Posterior vena cava (tissue), 2 donors: Measurements from ENCODE around the gene PSMD10. TPM values are rescaled to one million over a fixed set of nuclear protein-coding genes. Genes with fewer than 3 reads are reported as not detected.

Experiments
- DNase-seq: peaks from one replicate; pipeline ENCODE4 v3.0.0-alpha.2; 2020; ENCODE audit warnings: low spot score
- intact Hi-C, 2 donors: fragments of 100-400 bp; cut with DNase I; formaldehyde crosslinking; loops; one replicate each; pipeline versions ENCODE4 v1.14.1 to v1.14.2; 2022 to 2023
- total RNA-seq, 2 donors: library from RNA; stranded (reverse); fragmentation: NEBNext Ultra II Directional; extraction: Animal tissue kit (Norgen Biotek cat#: 25700); gene quantifications; one replicate each; pipeline ENCODE4 v1.2.1, GENCODE V29; 2021
- donor health status: DM: yes; HTN: yes; CAD: no.
- donor health status: DM: yes; HTN: yes; CAD: no.

The PSMD10 gene
- total RNA-seq, 2 donors from 2014 or later, result 28.4 to 31.7 TPM

DNA sequence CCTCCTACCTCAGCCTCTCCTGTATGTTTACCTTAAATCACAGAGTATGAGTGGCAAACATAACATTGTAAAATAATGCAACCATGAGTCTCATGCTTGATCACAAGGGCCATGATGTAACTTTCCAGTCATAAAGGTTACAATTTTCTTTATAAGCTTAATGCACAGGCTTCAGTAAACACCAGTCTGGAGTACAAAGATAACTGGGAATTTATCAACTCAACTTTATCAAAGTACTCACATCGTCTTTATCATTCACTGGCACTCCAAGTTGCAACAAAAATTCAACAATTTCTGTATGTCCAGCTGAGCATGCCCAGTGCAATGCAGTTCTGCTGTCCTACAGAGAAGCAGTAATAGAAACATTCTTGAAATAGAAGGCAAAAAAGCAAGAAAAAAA, 2.8 kb downstream of the PSMD10 start:
- no peak for DNase-seq
- intact Hi-C loops, result no loop called here

DNA sequence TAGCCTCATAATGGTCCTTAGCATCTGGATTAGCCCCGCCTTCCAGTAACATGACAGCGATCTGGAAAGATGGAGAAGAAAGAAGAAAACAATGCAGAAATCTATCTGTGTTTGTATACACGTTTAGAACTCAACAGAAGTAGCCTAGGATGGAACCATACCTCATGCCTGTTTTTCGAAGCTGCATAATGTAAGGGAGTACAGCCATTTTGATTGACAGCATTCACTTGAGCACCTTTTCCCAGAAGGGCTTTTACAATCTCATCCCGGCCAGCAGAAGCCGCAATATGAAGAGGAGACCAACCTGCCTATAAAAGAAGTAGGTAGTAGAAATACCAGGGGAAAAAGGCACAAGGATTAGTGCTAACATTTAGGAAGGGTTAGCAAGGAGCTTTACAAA, 3.5 kb downstream of the PSMD10 start:
- no peak for DNase-seq
- intact Hi-C loops, result no loop called here

DNA sequence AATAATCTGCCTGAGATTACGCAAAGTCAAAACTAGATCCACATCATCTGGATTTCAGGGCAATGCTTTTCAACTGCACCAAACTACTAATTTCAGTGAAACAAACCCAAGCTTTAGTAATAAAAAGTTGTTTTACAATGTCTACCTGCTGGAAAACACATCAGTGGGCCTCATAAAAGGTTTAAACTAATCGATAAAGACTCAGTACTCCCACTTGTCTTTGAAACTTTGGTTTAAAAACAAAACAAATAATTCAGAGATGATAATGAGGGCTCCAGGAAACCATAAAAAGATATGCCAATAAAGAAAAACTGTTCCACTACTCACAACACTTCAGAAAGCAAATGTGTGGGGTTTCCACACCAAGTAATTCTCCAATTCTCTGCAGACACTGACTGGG, 10.2 kb downstream of the PSMD10 start:
- intact Hi-C loops, result no loop called here
- no peak for DNase-seq

DNA sequence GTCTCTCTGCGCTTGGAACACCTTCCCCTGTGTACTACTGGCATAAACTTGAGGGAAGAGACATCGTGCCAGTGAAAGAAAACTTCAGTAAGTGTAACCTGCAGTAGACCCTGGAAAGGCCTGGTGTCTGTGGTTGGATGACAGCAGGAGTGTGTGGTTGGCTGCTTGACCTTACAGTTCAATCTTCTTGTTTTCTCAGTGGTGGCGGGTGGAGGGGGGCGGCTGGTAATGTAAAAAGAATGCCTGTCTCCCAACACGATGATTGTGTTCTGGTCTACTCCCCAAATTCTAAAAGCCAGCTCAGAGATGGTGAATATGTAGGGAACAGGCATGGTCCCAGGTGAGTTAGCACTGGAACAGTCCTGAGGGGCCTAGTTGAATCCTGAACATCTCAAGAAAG, 18.6 kb downstream of the PSMD10 start:
- DNase-seq, result no peak
- intact Hi-C loops, result no loop called here

DNA sequence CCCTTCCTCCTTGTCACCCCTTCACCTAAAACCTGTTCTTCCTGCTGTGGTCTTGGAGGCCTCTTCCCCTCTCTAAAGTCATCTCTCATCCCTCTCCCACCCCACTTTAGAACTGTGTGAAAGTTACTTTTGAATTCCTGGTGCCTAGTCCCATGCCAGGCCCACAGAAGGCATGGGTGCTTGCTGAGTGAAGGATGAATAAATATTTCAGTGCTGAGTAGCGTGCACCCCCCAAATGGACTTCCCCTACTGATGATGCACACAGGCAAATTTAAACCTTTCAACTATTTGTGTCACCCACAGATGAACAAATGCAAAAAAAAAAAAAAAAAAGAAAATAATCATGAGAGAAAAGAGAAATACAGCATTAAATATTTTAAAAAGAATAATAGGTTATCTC, 19.8 kb downstream of the PSMD10 start:
- no peak for DNase-seq
- intact Hi-C loops, result no loop called here

DNA sequence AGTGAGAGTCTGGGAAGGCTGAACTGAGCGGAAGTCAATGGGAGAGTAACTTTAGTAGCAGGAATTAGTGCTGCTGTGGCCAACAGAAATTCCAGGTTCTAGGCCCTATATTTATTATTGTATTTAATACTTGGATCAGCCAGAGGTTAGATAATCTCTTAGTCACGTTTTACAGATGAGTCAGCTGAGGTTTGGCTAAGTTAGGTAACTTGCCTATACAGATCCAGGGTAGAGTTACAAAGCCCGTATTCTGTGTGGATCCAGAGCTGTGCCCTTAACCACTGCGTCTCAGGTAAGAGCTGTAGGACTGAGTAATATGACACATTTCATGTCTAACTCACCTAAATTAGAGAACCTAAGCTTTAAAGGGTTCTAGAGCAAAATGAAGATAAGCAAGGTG, 20.5 kb downstream of the PSMD10 start:
- no peak for DNase-seq
- intact Hi-C loops, result no loop called here

DNA sequence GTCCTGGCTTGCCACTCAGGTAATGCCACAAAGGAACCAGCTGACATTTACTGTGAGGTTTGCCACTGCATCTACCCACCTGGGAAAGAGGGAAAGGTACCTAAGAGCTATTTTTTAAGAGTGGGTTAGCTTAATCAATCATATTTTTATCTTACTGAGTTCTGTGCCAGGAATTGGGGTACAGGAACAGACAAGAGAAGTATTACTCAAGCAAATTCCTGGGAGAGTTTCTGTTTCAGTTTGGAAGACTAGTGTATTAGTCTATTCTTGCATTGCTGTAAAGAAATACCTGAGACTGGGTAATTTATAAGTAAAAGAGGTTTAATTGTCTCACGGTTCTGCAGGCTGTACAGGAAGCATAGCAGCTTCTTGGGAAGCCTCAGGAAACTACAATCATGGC, 23.2 kb downstream of the PSMD10 start:
- DNase-seq, result no peak
- intact Hi-C loops, result no loop called here

DNA sequence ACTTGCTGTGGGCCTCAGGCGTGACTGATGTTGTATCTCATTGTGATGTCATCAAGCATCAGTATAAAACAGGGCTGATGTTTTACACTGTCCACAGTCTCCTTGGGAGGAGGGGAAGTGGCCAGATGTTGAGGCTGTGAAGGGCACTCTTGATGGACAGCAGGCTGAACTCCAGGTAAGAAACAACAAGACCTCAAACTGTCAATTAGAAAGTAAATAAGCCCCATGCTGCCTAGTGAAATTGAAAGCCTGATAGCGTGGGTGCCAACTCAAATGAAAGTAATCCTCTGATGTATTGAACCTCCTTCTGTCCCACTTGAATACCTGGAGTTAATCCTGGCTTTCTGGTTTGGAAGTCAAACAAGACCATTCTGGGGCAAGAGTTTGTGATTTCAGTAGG, 26.7 kb downstream of the PSMD10 start:
- intact Hi-C loops, result no loop called here
- no peak for DNase-seq

DNA sequence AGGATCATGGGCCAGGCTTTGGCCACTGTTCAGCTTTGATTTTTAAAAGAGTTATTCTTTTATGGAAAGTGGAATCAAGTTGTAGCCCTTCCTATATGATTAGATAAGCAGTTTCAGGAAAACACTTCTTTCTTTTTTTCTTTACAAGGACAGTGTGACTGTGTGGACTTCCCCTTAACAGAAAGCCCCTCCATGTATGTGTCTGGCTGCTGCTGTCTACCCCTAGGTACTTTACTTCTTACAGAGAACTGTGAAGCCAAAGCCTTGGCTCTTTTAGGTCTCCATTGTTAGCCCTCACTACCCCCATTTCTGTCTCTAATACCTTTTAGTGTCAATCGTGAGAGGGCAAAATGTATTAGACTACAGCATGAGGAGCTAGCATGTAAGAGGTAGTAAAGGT, 27.3 kb downstream of the PSMD10 start:
- intact Hi-C loops, result no loop called here
- no peak for DNase-seq

DNA sequence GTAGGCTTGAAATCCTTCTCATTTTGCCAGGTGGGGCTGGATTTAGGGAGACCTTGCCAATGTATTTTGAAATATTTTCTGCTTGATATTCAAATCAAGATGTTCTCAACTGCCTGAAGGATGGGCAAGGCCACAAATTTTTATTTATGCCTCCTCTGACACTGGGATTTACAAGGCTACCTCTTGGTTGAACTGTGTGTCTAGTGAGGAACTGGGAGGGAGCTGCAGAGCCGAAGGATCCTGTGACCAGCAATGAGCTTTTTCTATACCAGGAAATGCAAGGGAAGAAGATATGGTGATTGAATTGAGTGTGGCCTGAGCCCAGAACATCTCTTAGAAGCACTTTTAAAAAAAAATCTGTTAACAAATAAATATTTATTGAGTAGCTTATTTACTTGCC, 31.5 kb downstream of the PSMD10 start:
- no peak for DNase-seq
- intact Hi-C loops, result no loop called here

DNA sequence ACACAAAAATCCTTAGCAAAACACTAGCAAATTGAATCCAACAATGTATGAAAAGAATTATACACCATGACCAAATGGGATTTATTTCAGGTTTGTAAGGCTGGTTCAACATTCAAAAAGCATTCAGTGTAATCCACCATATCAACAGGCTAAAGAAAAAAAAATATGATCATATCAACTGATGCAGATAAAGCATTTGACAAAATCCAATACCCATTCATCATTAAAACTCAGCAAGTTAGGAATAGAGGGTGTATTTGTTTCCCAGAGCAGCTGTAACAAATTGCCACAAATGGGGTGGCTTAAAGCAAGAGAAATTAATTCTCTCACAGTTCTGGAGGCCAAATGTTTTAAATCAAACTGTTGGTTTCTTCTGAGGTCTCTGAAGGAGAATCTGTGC, 35.8 kb downstream of the PSMD10 start:
- intact Hi-C loops, result no loop called here
- no peak for DNase-seq

DNA sequence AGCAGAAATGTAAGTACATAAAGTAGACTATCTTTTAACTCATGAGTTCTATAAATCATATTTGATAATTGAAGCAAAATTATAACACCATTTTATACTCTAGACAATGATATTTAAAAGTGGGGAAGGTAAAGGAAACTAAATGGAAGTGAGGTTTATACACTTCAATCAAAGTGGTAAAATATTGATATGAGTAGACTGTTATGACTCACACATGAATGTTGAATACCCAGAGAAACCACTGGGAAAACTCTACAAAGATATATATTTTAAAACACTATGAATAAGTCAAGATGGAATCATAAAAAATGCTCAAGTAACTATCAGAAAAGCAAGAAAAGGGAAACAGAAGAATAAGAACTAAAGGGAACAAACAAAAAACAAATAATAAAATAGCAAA, 38.1 kb downstream of the PSMD10 start:
- intact Hi-C loops, result no loop called here

DNA sequence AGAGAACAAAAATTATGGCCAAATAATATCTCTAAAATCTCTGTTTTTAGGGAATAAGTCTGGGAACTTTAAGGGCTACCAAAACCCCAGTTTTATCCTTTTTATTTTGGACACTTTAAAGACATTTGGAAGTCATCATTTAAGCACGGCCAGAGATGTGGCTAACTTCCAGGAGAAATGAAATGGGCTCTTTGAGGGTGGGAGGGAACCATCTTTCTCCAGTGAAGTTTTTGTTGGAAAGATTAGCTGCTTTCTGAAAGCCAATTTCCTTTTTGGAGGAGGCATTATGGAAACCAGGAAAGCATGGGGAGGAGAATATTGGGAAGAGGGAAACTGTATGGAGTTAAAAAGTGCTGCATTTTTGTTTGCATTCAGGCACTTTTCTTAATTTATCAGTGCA, 41.7 kb downstream of the PSMD10 start:
- no peak for DNase-seq
- intact Hi-C loops, result no loop called here

More for the DNA sequence above, 38.1 kb downstream of the PSMD10 start:
- no peak for DNase-seq

DNA sequence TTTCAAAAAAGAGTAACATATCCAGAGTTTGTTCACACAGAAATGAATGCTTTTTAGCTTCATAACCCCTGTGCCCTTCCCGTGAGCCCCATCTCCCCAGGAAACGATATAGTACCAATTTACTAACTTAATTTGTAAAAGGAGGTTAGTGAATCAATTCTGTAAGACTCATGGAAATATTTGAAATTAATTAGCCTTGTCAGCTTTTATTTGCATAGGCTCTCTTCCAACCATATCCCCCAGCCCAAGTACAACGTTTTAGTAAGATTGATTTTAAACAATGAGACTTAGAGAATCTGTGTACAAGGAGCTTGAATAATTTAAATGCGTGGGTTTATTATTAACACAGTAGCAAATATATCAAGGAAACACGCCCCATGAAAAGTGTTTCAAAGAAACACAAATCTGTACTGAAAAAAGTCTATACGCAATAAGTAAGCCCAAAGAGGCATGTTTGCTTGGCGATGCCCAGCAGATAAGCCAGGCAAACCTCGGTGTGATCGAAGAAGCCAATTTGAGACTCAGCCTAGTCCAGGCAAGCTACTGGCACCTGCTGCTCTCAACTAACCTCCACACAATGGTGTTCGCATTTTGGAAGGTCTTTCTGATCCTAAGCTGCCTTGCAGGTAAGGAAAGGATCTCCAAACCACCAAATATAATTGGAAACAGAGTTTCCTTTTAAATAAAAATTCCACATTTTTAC, 46.6 kb downstream of the PSMD10 start, which contains the start of gene VSIG1:
Gene VSIG1 (plus strand): TSS at position 512 of the 703 bp plus-strand sequence. CDS start 66 bp downstream, at position 578.
- no peak for DNase-seq
- intact Hi-C loops, result no loop called here

DNA sequence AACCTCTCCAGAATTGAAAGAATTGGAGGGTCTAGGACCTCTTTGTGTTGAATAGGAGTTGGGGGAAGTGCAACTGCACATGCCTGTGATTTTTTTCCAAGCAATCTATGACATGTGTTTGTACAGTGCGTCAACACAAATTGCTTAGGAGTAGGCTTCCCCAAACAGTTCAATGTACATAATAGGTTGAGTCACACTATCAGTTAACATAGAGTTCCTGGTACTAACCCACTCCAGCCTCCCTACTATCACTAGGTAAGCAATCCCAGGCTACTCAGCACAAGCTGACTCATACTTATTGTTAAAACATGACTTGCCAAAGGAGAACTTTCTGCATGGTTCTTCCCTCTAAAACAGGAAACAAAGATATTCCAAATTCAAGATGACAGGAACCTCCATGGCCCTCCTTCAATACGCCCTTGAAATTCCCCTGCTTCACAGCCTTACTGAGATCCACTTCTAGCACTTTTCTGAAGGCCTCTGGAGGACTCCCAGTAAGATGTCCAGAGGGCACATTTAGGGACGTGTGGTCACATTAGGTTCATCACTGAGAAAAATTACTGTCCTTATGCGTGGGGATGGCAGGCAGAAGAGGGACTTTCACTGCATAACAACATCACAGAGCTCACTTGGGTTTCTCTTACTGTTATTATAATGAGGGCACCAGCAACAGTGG, 54.9 kb downstream of the PSMD10 start:
- intact Hi-C loops, result no loop called here
- DNase-seq, result no peak

DNA sequence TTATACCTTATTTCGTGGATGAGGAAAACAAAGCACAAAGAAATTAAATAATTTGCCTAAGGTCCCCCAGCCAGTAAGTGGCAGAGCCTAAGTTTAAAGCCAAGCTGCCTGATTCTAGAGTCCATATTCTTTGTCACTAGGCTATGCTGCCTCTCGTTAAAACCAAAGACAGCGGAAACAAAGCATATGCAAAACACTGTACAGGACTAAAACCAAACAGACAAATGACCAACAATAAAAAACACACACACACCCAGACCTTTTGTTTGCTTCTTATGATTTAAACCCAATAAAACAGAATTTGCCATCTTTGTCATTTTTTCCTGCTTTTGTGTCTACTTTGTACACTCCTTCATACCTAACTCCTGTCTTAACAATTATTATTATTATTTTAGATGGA, 56.6 kb downstream of the PSMD10 start:
- no peak for DNase-seq
- intact Hi-C loops, result no loop called here

Other genes with a start within 250 kb of the PSMD10 start
- gene TEX13B, start 109.2 kb downstream of the PSMD10 start, total RNA-seq, result not detected
- gene VSIG1, start 46.5 kb downstream of the PSMD10 start, total RNA-seq, result under 1 TPM in 1 of 2 donors, not detected in 1; 0.24 TPM
- 10 to 100 TPM in 1 of 2 donors, 1 to 10 TPM in 1; 7.9 to 12.9 TPM for gene ATG4A, start 236 bp upstream of the PSMD10 start, total RNA-seq